HG03354 (cell line): Measurements from ENCODE around the gene UBE4B.
"Not testable (repeated sequence)": the region's sequence is repeated elsewhere in the genome, so short reads cannot be mapped to it uniquely, and the experiment has no call there.

Source experiments
- ATAC-seq: cut with Tn5 transposase; IDR thresholded peaks from one replicate; pipeline ENCODE4 v1.9.1; 2021; ENCODE audit warnings: mild to moderate bottlenecking; ENCODE audit not compliant: unreplicated experiment, poor library complexity, severe bottlenecking

Gene UBE4B

DNA sequence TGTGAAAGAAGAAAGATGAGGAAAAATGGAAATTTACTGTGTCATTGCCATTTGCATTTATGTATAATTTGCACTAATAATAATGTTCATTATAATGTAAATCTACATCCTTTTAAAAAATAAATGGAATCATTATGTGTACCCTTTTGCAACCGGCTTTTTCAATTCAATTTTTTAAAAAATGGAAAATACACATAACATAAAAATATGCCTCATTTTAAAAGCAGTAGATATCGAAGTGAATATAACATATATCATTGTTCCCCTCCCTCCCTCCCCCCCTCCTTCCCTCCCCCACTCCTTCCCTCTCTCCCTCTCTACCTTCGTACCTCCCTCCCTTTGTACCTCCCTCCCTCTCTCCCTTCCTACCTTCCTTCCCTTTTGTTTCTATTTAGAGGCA lies 33.0 kb downstream of the UBE4B start:
- ATAC-seq = no peak

GRCh38 chr1:10068605-10069294 lies 36.0 kb downstream of the UBE4B start:
- ATAC-seq = no peak

DNA sequence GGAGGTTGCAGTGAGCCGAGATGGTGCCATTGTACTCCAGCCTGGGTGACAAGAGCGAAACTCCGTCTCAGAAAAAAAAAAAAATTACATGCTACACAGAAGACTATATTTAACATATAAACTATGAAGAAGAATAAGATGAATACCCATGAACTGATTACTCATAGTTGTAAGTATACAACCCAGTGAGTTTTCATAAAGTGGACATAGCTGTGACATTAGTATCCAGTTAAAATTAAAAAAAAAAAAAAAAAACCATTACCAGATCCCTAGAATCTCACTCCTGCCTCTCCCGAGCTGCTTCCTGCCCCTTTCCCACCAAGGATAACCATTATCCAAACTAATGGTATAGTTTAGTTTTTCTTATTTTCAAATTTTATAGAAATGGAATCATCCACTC lies 37.4 kb downstream of the UBE4B start:
- no peak for ATAC-seq

GRCh38 chr1:10071640-10072039 lies 38.9 kb downstream of the UBE4B start:
- no peak for ATAC-seq

DNA sequence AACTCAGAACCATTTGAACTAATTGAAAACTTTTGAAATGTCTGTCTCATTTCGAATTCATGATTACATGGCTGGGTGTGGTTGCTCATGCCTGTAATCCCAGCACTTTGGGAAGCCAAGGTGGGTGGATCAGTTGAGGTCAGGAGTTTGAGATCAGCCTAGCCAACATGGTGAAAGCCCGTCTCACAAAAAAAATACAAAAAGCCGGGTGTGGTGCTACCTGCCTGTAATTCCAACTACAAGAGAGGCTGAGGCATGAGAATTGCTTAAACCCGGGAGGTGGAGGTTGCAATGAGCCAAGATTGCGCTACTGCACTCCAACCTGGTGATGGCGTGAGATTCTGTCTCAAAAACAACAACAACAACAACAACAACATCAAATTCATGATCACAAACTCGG lies 40.6 kb downstream of the UBE4B start:
- not testable (repeated sequence) for ATAC-seq

GRCh38 chr1:10074059-10074851 lies 41.5 kb downstream of the UBE4B start:
- ATAC-seq = no peak

GRCh38 chr1:10074852-10075730 lies 42.3 kb downstream of the UBE4B start:
- ATAC-seq = no peak

- ATAC-seq = no peak
These were observed 43.0 kb downstream of the UBE4B start for GRCh38 chr1:10075732-10076131.

GRCh38 chr1:10078494-10078893 lies 45.7 kb downstream of the UBE4B start:
- ATAC-seq = no peak

DNA sequence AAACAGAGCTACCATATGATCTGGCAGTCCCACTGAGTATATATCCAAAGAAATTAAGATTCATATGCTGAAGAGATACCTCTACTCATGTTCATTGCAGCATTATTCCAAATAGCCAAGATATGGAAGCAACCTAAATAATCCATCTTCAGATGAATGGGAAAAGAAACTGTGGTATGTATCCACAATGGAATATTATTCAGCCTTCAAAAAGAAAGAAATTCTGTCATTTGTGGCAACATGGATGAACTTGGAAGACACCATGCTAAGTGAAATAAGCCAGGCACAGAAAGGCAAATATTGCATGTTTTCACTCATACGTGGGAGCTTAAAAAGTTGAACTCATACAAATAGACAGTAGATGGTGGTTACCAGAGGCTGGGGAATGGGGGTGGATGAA lies 47.8 kb downstream of the UBE4B start:
- no peak for ATAC-seq

DNA sequence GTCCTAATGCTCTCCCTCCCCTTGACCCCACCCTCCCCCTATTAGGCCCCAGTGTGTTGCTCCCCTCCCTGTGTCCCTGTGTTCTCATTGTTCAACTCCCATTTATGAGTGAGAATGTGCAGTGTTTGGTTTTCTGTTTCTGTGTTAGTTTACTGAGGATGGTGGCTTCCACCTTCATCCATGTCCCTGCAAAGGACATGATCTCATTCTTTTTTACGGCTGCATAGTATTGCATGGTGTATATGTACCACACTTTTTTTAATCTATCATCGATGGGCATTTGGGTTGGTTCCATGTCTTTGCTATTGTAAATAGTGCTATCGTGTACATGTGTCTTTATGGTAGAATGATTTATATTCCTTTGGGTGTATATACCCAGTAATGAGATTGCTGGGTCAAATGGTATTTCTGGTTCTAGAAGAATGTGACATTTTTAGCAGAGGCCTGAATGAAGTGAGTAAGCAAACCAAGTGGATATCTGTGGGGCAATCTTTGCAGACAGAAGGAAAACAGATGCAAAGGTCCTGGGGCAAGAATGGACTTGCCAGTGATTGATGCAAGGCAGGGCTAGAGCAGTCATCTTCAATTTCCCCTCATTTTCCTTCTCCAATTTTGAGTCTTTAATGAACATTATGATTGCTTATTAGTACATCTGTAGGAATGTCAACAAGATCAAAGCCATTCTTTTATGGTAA lies 50.2 kb downstream of the UBE4B start:
- ATAC-seq = no peak

DNA sequence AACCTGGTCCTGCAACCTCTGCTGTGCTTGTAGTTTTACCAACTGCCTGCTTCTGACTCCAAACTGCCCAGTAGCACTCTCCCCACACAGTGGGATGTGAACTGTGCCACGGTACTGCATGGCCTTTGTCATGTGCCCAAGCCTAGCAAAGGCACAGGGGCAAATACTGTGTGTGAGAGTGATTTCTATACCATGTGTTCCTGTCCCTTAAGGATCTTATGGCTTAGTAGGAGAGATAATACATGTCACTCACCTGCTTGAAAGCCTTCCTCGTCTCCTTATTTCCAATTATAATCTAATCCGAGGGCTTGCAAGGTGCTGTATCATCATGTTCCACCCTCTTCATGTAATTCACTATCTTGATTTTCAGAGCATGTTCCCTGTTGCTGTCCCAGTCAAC lies 51.3 kb downstream of the UBE4B start:
- ATAC-seq = no peak

GRCh38 chr1:10085076-10085475 lies 52.3 kb downstream of the UBE4B start:
- ATAC-seq = no peak

- no peak for ATAC-seq
These were observed 54.5 kb downstream of the UBE4B start for GRCh38 chr1:10087210-10087609.

- ATAC-seq = no peak
These were observed 69.2 kb downstream of the UBE4B start for GRCh38 chr1:10101929-10102328.

DNA sequence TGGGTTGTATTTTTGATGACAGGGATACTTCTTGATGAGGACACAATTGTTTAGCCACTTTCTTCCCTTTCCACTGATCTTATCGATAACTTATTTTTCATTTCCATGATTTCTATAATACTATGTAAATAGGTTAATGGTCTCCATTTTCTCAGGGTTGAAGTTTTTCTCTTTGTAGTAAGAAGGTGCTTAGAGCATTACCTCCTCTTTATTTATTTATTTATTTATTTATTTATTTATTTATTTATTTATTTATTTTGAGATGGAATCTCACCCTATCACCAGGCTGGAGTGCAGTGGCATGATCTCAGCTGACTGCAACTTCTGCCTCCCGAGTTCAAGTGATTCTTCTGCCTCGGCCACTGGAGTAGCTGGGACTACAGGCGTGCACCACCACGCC lies 70.4 kb downstream of the UBE4B start:
- ATAC-seq = no peak

DNA sequence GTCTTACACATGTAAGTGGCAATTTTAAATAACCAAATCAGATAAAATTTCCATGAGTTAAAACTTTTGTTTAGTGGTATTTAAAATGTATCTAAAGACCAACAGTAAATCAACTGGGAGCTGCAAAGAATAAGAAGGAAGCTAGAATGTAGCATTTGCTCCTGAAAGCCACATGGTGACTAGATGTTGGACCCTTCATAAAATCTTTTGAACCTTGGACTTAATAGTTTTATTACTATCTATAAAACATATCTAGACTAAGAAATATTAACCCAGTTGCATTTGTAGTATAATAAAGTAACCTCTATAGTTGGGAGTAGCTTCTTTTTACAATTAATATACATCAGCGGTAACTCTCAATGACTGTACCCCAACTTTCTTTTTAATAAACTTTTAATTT lies 72.1 kb downstream of the UBE4B start:
- ATAC-seq = no peak

- ATAC-seq = no peak
These were observed 72.7 kb downstream of the UBE4B start for GRCh38 chr1:10105484-10105883.

DNA sequence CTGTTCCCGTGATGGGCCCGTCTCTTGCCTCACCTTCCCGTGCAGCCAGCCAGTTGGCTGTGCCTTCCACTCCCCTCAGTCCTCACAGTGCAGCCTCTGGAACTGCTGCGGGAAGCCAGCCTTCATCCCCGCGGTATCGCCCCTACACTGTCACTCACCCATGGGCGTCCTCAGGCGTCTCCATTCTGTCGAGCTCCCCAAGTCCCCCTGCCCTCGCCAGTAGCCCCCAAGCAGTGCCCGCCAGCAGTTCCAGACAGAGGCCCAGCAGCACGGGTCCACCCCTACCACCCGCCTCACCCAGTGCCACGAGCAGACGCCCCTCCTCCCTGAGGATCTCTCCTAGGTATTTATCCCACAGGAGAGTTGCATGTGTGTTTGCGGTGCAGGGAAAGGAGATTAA lies 73.5 kb downstream of the UBE4B start:
- ATAC-seq = no peak
